ENCODE data around the gene ILDR2. TPM values are rescaled to one million over a fixed set of nuclear protein-coding genes. Genes with fewer than 3 reads are reported as not detected.

The ILDR2 gene
- polyA plus RNA-seq, 1 donor (not counting 4 experiments of a cell fraction or from before 2014, with no cell fraction given): not detected

GRCh38 chr1:166858726-166859419, 116.5 kb downstream of the ILDR2 start:
- H2AFZ ChIP-seq (ENCODE audit: control insufficient read depth, low read length): no peak overlapping the region
- no peaks in the 10 kb centered on the region for H3K9me3 ChIP-seq (ENCODE audit: control insufficient read depth, low read depth, low read length)
- H3K36me3 ChIP-seq (ENCODE audit: control insufficient read depth in 2 of 2, extremely low read depth in 1 of 2, insufficient read depth in 2 of 2, low read length in 2 of 2): peaks cover 7 to 13% of the 10 kb centered on the region in 2 experiments
- H3K4me1 ChIP-seq (ENCODE audit: control insufficient read depth, extremely low read depth, insufficient read depth, low read length): no peaks in the 10 kb centered on the region
- DNase-seq (ENCODE audit: low read depth, low spot score) (no peak), FAIRE-seq (no peak)
- H3K9ac ChIP-seq (ENCODE audit: control insufficient read depth, extremely low read depth, insufficient read depth, low read length): no peak overlapping the region
- H3K9me1 ChIP-seq (ENCODE audit: control insufficient read depth, extremely low read depth, insufficient read depth, low read length): no peaks in the 10 kb centered on the region
- dilution Hi-C loops (cut with MboI; ENCODE audit: extremely low pct_ligation_motif_present, low sequenced_read_pairs): loop anchor here (25.0 kb wide), 1 partner anchor 203 kb away; no protein-coding TSS in a partner anchor
- TF ChIP-seq CTCF (optimal IDR thresholded peaks at IDR 0.05 in 1 of 3, IDR thresholded peaks at IDR 0.05 in 1 of 3, conservative IDR thresholded peaks at IDR 0.05 in 1 of 3; ENCODE audit: extremely low read depth in 1 of 3, insufficient read depth in 2 of 3, low read length in 3 of 3) (no peak), EZH2 (IDR thresholded peaks at IDR 0.05; ENCODE audit: low read length) (no peak)
- no peaks in the 10 kb centered on the region for H3K27me3 ChIP-seq (ENCODE audit: control insufficient read depth, extremely low read depth, insufficient read depth, low read length)
- no peak overlapping the region for H3K4me3 ChIP-seq (ENCODE audit: control insufficient read depth in 2 of 3, extremely low read depth in 1 of 3, insufficient read depth in 2 of 3, low read depth in 1 of 3, low read length in 3 of 3)
- H3K79me2 ChIP-seq (ENCODE audit: control insufficient read depth, insufficient read depth, low read length): no peaks in the 10 kb centered on the region
- no peak overlapping the region for H3K4me2 ChIP-seq (ENCODE audit: control insufficient read depth, extremely low read depth, insufficient read depth, low read depth, low read length)
- H4K20me1 ChIP-seq (ENCODE audit: control insufficient read depth, extremely low read depth, insufficient read depth, low read length): no peaks in the 10 kb centered on the region
- H3K27ac ChIP-seq (ENCODE audit: control insufficient read depth, insufficient read depth, low read length): no peak overlapping the region

Small RNAs within 50 kb of the gene (small RNA-seq; reads per million reads assigned to genes)
- gene RNA5SP65 (ENCODE audit: insufficient read length in 3 of 3, low read depth in 3 of 3, low replicate concordance in 1 of 3): 0.07 to 1.3 (median 1.0) reads per million in 3 experiments

Other genes starting within 250 kb of the ILDR2 start
- gene POGK, start 136.1 kb downstream of the ILDR2 start, polyA plus RNA-seq: 11.6 to 21.6 TPM (median 14.7 TPM) in 3 replicates
- gene TADA1, start 99.3 kb downstream of the ILDR2 start, polyA plus RNA-seq: 10.5 to 15.0 TPM (median 11.9 TPM) in 3 replicates
- not detected in 3 replicates for gene MAEL, start 13.7 kb upstream of the ILDR2 start, polyA plus RNA-seq
- gene GPA33, start 114.8 kb upstream of the ILDR2 start, polyA plus RNA-seq: not detected in 3 replicates
- not detected in 3 replicates for gene STYXL2, start 118.5 kb upstream of the ILDR2 start, polyA plus RNA-seq
- 3.2 to 5.9 TPM (median 4.1 TPM) in 3 replicates for gene POU2F1, start 245.3 kb upstream of the ILDR2 start, polyA plus RNA-seq